ENCODE data around the gene FRAS1.

The FRAS1 gene

DNA sequence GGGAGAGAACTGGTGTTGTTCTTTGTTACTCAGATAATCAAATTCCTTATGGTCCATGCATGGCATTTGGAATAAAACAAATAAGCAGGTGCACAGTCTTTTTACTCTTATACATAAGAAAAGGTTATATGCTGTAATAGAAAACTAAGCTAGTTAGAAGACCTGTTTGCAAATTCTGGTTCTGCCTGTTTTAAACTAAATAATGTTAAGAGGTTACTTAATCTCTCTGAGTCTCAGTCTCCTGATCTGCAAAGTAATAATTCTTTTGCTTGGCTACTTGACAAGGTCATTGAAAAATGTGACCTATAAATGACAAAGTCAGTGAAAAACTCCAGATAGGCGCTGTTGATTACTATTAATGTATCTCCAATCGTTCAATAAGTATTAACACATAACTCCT lies 451.9 kb downstream of the FRAS1 start:
- DNase-seq (ENCODE audit: insufficient read length, low spot score) (no peak), FAIRE-seq (no peak)
- no peak for TF ChIP-seq CTCF (IDR thresholded peaks at IDR 0.05; ENCODE audit: insufficient read depth, missing control alignments)

- no peak for FAIRE-seq
- no peak for DNase-seq (ENCODE audit: insufficient read length, low spot score)
- no peak for TF ChIP-seq CTCF (IDR thresholded peaks at IDR 0.05; ENCODE audit: insufficient read depth, missing control alignments)
Measured at GRCh38 chr4:78510108-78510507, 453.0 kb downstream of the FRAS1 start.

- FAIRE-seq (no peak), DNase-seq (ENCODE audit: insufficient read length, low spot score) (no peak)
- no peak for TF ChIP-seq CTCF (IDR thresholded peaks at IDR 0.05; ENCODE audit: insufficient read depth, missing control alignments)
Measured at GRCh38 chr4:78510681-78511080, 453.6 kb downstream of the FRAS1 start.

- DNase-seq (ENCODE audit: insufficient read length, low spot score): no peak
- TF ChIP-seq CTCF (IDR thresholded peaks at IDR 0.05; ENCODE audit: insufficient read depth, missing control alignments): no peak
- FAIRE-seq: no peak
Measured at GRCh38 chr4:78512357-78512920, 455.3 kb downstream of the FRAS1 start.

DNA sequence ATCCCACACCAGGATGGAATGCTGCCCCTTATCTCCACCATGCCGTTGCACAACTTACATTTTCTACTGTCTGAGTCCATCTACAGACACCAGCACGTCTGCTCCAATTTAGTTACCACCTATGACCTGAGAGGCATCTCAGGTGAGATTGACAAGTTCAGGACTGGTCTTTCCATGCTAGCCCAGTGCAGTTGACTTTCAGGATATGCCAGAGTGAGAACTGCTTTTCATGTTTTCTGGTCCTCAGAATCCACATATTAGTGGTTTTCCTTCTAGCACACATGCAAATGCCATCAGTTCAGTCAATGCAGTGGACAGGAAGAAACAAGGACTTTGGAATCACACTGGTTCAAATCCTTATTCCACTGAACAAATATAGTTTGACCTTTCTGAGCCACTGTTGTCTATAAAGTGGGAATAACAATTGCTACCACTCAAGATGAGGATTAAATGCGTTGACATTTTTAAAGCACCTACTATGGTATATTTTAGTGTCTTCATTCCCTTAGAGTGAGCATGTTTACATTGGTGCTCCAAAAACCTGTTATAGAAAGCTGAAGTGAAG lies 456.4 kb downstream of the FRAS1 start:
- FAIRE-seq: no peak
- no peak for DNase-seq (ENCODE audit: insufficient read length, low spot score)
- no peak for TF ChIP-seq CTCF (IDR thresholded peaks at IDR 0.05; ENCODE audit: insufficient read depth, missing control alignments)

DNA sequence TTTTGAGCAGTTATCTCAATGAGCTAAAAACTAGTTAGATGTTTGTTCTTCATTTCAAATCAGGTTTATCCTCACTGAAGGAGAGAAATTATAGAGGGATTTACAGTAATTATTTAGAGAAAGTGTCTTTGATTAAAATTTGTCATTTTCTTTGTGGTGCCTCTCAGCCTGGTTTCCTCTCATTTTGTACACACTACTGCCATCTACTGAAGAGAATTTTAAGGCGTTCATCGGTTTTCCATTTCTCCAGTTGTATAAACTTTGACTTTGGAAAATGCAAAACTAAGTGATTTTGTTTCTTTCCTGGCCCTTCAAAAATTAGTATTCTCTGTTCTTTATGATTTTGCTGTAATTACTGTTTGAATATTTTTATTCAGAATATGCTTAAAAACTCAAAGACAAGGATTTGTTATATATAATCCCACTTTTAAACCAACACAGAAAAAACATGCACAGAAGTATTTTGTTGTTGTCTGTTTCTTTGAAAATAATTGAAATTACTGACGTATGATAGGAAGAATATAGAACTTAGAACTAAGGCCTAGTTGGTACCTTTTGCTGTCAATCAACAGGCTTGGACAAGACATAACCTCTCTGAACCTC lies 460.0 kb downstream of the FRAS1 start:
- DNase-seq (ENCODE audit: insufficient read length, low spot score): no peak
- peak; percentile 75 for TF ChIP-seq CTCF (IDR thresholded peaks at IDR 0.05; ENCODE audit: insufficient read depth, missing control alignments)
- FAIRE-seq: peak; percentile 60

GRCh38 chr4:78518561-78518960 lies 461.4 kb downstream of the FRAS1 start:
- no peak for DNase-seq (ENCODE audit: insufficient read length, low spot score)
- no peak for TF ChIP-seq CTCF (IDR thresholded peaks at IDR 0.05; ENCODE audit: insufficient read depth, missing control alignments)
- no peak for FAIRE-seq

All from D721Med (cell line).